Astrocyte (in vitro differentiated cells and primary cell): Measurements from ENCODE around the gene PLXNC1. TPM values are rescaled to one million over a fixed set of nuclear protein-coding genes. Genes with fewer than 3 reads are reported as not detected.

Experiments
- DNase-seq: peaks from one replicate; pipeline ENCODE4 v3.0.0-alpha.2; 2010; ENCODE audit warnings: low read depth
- FAIRE-seq: peaks from 2 replicates; lab custom pipeline; 2011; peaks lifted over from hg19 to GRCh38; lab: Jason Lieb, UNC
- H2AFZ ChIP-seq: 2 replicates; pipeline ENCODE4 v1.6.0; 2012; ENCODE audit warnings: low read depth, low read length, inconsistent platforms
- H3K27ac ChIP-seq: 2 replicates; pipeline ENCODE4 v1.5.1; 2011; ENCODE audit warnings: low read depth, low read length, inconsistent platforms
- H3K27me3 ChIP-seq: 2 replicates; pipeline ENCODE4 v1.6.0; 2011; ENCODE audit warnings: low read length, inconsistent platforms; ENCODE audit not compliant: insufficient read depth
- H3K36me3 ChIP-seq: 2 replicates; pipeline ENCODE4 v1.5.1; 2011; ENCODE audit warnings: low read length, inconsistent platforms; ENCODE audit not compliant: insufficient read depth
- H3K4me1 ChIP-seq: 2 replicates; pipeline ENCODE4 v1.5.1; 2011; ENCODE audit warnings: low read length, inconsistent platforms; ENCODE audit not compliant: insufficient read depth
- H3K4me2 ChIP-seq: 2 replicates; pipeline ENCODE4 v1.6.0; 2012; ENCODE audit warnings: low read length, inconsistent platforms
- H3K4me3 ChIP-seq: 2 replicates; pipeline ENCODE4 v1.5.1; 2011; ENCODE audit warnings: low read depth, mild to moderate bottlenecking, low read length, inconsistent platforms; ENCODE audit not compliant: insufficient read depth
- H3K79me2 ChIP-seq: 2 replicates; pipeline ENCODE4 v1.6.0; 2012; ENCODE audit warnings: mild to moderate bottlenecking, low read length, inconsistent platforms; ENCODE audit not compliant: insufficient read depth
- H3K9ac ChIP-seq: 2 replicates; pipeline ENCODE4 v1.6.0; 2012; ENCODE audit warnings: mild to moderate bottlenecking, low read length, inconsistent platforms
- H3K9me3 ChIP-seq: 2 replicates; pipeline ENCODE4 v1.5.1; 2012; ENCODE audit warnings: low read depth, mild to moderate bottlenecking, low read length, inconsistent platforms; ENCODE audit not compliant: insufficient read depth
- H4K20me1 ChIP-seq: 2 replicates; pipeline ENCODE4 v1.6.0; 2012; ENCODE audit warnings: low read length, inconsistent platforms; ENCODE audit not compliant: insufficient read depth
- H3K27ac Mint-ChIP-seq: one replicate; pipeline ENCODE4 v1.8.0; 2021; ENCODE audit warnings: mild to moderate bottlenecking, mixed read lengths; ENCODE audit not compliant: unreplicated experiment
- H3K27me3 Mint-ChIP-seq: one replicate; pipeline ENCODE4 v1.8.0; 2021; ENCODE audit warnings: low read depth, mixed read lengths; ENCODE audit not compliant: unreplicated experiment
- H3K36me3 Mint-ChIP-seq: one replicate; pipeline ENCODE4 v1.8.0; 2021; ENCODE audit warnings: low read depth, mixed read lengths; ENCODE audit not compliant: unreplicated experiment
- H3K4me1 Mint-ChIP-seq: one replicate; pipeline ENCODE4 v1.8.0; 2021; ENCODE audit warnings: low read depth, mixed read lengths; ENCODE audit not compliant: unreplicated experiment
- H3K4me3 Mint-ChIP-seq: one replicate; pipeline ENCODE4 v1.8.0; 2021; ENCODE audit warnings: mild to moderate bottlenecking, moderate library complexity, mixed read lengths; ENCODE audit not compliant: unreplicated experiment
- H3K9me3 Mint-ChIP-seq: one replicate; pipeline ENCODE4 v1.8.0; 2021; ENCODE audit warnings: mild to moderate bottlenecking, mixed read lengths; ENCODE audit not compliant: unreplicated experiment
- EZH2 ChIP-seq: IDR thresholded peaks from 2 replicates; pipeline ENCODE4 v1.6.1; 2012; ENCODE audit warnings: mild to moderate bottlenecking, low read length, inconsistent platforms; ENCODE audit not compliant: insufficient read depth
- total RNA-seq: library from RNA; stranded (reverse); gene quantifications from 2 replicates; pipeline ENCODE4 v1.2.1, GENCODE V29; 2021
- TF ChIP-seq, protein P1 (sequence below): IDR thresholded peaks from 2 replicates; pipeline ENCODE4 v1.5.1; 2011; ENCODE audit warnings: low read depth, mild to moderate bottlenecking, inconsistent platforms, low read length, moderate library complexity; ENCODE audit not compliant: insufficient read depth

The PLXNC1 gene
- total RNA-seq, 1 donor from 2014 or later, result 6.9 TPM

DNA sequence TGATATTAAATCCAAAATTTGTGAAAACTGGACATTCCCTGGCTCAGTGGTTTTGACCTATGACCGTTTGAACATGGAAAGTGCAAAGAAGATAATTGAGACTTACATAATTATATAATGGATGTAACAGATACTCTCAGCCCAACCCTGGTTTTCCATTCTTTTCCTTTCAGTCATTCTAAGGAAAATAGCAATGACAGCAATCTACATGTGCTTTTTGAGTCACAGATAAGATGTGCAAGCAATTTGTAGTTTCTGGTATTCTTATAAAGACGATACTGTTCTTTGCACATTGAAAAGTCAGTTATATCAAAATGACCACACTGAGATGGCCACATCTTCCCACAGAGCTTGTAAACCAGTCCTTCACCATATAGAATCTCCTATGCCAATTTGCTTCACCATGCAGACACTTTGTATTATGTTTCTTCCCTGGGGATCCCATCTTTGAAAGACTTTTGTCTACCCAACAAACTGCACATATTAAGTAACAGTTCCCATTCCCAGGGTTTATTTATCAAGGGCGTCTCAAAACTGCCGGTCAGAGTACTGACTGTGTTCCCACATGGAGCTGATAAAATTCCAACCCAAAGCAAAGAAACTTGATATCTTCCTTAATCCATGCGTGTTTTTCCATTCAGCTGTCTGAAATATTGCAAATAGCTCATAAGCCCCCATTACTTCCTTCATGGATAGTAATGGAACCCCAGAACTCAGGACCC, 34.8 kb downstream of the PLXNC1 start:
- Histone ChIP-seq H3K9me3 (peaks cover 4% of the 10 kb centered on the region), H2AFZ (no peak overlapping the region), H3K4me1 (peaks cover 7% of the 10 kb centered on the region), H4K20me1 (no peaks in the 10 kb centered on the region), H3K27ac (no peak overlapping the region), H3K36me3 (no peaks in the 10 kb centered on the region), H3K9ac (no peak overlapping the region), H3K79me2 (no peaks in the 10 kb centered on the region), H3K4me3 (no peak overlapping the region), H3K27me3 (peaks cover 36% of the 10 kb centered on the region), H3K4me2 (no peak overlapping the region)
- TF ChIP-seq EZH2, result no peak
- peaks cover 5% of the 10 kb centered on the region for H3K9me3 Mint-ChIP-seq
- H3K27ac Mint-ChIP-seq, result no peak overlapping the region
- H3K27me3 Mint-ChIP-seq, result peaks cover 3% of the 10 kb centered on the region
- FAIRE-seq (no peak), DNase-seq (no peak)
- H3K4me3 Mint-ChIP-seq, result no peak overlapping the region
- no peaks in the 10 kb centered on the region for H3K36me3 Mint-ChIP-seq
- peaks cover 6% of the 10 kb centered on the region for H3K4me1 Mint-ChIP-seq

DNA sequence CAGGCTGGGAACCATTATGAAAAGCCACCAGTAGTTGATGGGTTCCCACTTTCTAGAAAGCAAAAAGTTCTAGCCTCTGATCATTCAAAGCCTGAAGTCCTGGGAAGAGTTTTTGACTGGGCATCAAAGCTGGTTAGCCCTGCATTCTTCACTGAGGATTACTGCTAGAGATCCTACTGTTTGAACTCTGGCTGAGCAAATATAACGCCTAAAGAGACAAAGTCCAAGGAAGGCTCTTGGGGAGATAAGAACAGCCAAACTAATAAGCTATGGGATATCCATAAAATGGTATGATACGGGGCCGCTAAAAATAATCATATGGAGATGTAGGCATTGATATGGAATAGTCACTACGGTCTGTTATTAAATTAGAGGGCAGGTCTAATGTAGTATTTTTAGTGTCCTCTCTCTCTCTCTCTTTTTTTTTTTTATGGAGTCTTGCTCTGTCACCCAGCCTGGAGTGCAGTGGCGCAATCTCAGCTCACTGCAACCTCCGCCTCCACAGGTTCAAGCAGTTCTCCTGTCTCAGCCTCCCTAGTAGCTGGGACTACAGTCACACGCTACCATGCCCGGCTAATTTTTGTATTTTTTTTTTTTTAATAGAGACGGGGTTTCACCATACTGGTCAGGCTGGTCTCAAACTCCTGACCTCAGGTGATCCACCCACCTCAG, 35.5 kb downstream of the PLXNC1 start:
- FAIRE-seq, result no peak

DNA sequence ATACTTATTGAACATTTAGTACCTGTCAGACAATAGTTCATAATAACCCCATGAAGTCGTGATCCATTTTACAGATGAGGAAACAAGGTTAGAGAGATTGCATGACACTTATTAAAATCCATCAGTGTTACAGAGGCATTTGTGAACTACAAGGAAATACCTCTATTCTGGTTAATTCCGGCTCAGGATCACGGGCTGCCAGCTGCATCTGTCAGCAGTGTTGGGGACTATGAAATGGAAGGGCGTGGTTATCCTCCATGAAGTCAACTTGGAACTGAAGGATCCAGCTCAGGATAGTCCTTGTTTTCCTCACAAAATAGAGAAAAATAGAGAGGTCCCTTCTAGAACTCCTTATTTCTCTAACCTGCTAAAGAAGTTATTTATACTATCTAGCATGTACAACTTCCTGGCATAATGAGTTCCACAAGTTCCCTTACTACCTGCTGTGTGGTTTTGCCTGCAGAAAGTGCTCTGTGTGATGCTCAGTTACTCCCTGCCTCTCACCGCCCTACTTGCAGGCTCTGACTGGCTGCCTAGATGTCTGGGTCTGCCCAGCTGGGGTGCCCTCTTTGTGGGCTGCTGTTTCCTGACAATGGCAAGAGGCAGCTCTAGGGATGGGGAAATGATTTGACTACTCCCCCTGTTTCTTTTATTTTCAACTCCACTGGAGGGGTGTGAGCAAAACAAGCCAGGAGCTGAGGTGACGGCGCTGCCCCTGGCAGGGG, 36.8 kb downstream of the PLXNC1 start:
- no peak overlapping the region for H3K9ac ChIP-seq
- peaks cover 2% of the 10 kb centered on the region for H3K9me3 Mint-ChIP-seq

More for the DNA sequence above, 35.5 kb downstream of the PLXNC1 start:
- H3K4me3 Mint-ChIP-seq, result no peak overlapping the region
- no peak for DNase-seq
- no peaks in the 10 kb centered on the region for H3K9me3 ChIP-seq
- H3K4me1 Mint-ChIP-seq, result peaks cover 6% of the 10 kb centered on the region
- H3K4me1 ChIP-seq, result peaks cover 7% of the 10 kb centered on the region
- H3K4me2 ChIP-seq, result no peak overlapping the region
- peaks cover 2% of the 10 kb centered on the region for H3K9me3 Mint-ChIP-seq
- no peaks in the 10 kb centered on the region for H4K20me1 ChIP-seq
- peaks cover 36% of the 10 kb centered on the region for H3K27me3 ChIP-seq
- H3K27ac Mint-ChIP-seq, result no peak overlapping the region
- H3K36me3 Mint-ChIP-seq, result no peaks in the 10 kb centered on the region
- H3K9ac ChIP-seq, result no peak overlapping the region
- no peaks in the 10 kb centered on the region for H3K79me2 ChIP-seq
- peaks cover 3% of the 10 kb centered on the region for H3K27me3 Mint-ChIP-seq
- no peak overlapping the region for H3K4me3 ChIP-seq
- H3K36me3 ChIP-seq, result no peaks in the 10 kb centered on the region
- TF ChIP-seq EZH2, result no peak
- TF ChIP-seq, protein P1, sequence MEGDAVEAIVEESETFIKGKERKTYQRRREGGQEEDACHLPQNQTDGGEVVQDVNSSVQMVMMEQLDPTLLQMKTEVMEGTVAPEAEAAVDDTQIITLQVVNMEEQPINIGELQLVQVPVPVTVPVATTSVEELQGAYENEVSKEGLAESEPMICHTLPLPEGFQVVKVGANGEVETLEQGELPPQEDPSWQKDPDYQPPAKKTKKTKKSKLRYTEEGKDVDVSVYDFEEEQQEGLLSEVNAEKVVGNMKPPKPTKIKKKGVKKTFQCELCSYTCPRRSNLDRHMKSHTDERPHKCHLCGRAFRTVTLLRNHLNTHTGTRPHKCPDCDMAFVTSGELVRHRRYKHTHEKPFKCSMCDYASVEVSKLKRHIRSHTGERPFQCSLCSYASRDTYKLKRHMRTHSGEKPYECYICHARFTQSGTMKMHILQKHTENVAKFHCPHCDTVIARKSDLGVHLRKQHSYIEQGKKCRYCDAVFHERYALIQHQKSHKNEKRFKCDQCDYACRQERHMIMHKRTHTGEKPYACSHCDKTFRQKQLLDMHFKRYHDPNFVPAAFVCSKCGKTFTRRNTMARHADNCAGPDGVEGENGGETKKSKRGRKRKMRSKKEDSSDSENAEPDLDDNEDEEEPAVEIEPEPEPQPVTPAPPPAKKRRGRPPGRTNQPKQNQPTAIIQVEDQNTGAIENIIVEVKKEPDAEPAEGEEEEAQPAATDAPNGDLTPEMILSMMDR, result no peak
- H2AFZ ChIP-seq, result no peak overlapping the region
- no peak overlapping the region for H3K27ac ChIP-seq

More for the DNA sequence above, 36.8 kb downstream of the PLXNC1 start:
- Histone ChIP-seq H3K27me3 (peaks cover 36% of the 10 kb centered on the region), H3K36me3 (no peaks in the 10 kb centered on the region), H3K4me3 (no peak overlapping the region), H3K9me3 (no peaks in the 10 kb centered on the region), H3K79me2 (no peaks in the 10 kb centered on the region), H3K4me1 (peaks cover 7% of the 10 kb centered on the region), H2AFZ (no peak overlapping the region), H4K20me1 (no peaks in the 10 kb centered on the region), H3K27ac (no peak overlapping the region), H3K4me2 (no peak overlapping the region)
- H3K4me3 Mint-ChIP-seq, result no peak overlapping the region
- FAIRE-seq (no peak), DNase-seq (no peak)
- H3K36me3 Mint-ChIP-seq, result no peaks in the 10 kb centered on the region
- no peak overlapping the region for H3K27ac Mint-ChIP-seq
- no peak for TF ChIP-seq EZH2
- TF ChIP-seq, protein P1, result no peak
- H3K4me1 Mint-ChIP-seq, result peaks cover 6% of the 10 kb centered on the region
- H3K27me3 Mint-ChIP-seq, result peaks cover 3% of the 10 kb centered on the region
